ENCODE measurements around the gene PEBP1. TPM values are rescaled to one million over a fixed set of nuclear protein-coding genes. Genes with fewer than 3 reads are reported as not detected.

The PEBP1 gene
- 776 and 855 TPM in 2 replicates for polyA plus RNA-seq (2014; cell fraction: cytosol; rRNA removed)
- 293 and 383 TPM in 2 replicates for polyA plus RNA-seq (2014; cell fraction: nucleus; rRNA removed)

GRCh38 chr12:118135788-118136558 lies at the start of gene PEBP1:
Gene PEBP1, plus strand, starts transcription at chr12:118136124. Its CDS starts 86 bp downstream, at chr12:118136210.
- peak; percentile 92 for DNase-seq (ENCODE audit: low spot score)

DNA sequence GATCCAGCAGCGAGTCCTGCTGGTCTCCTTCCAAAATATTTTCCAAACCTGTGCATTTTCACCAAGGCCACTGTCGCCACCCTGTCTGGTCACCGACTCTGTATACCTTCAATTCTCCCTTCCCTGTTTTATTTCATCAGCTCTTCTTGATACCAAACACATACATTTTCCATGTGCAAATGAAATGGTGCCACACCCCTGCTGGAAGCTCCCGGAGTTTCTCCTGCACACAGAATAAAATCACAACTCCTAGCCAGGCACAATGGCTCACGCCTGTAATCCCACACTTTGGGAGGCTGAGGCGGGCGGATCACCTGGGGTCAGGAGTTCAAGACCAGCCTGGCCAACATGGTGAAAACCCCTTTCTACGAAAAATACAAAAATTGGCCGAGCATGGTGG lies 46.1 kb upstream of the PEBP1 start:
- DNase-seq (ENCODE audit: low spot score) = no peak

DNA sequence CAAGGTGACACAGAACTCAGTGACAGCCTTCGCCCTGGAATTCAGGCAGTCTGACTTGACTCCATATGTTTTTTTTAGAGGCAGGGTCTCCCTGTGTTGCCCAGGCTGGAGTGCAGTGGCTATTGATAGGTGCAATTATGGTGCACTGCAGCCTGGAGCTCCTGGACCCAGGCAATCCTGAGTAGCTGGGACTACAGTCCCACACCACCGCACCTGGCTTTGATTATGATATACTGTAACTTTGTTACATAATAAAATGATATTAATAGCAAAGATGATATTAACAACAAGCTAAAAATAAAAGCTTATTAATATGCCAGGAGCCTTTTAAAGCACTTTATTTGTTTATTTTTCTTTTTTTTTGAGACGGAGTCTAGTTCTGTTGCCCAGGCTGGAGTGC lies 41.9 kb upstream of the PEBP1 start:
- no peak for DNase-seq (ENCODE audit: low spot score)

DNA sequence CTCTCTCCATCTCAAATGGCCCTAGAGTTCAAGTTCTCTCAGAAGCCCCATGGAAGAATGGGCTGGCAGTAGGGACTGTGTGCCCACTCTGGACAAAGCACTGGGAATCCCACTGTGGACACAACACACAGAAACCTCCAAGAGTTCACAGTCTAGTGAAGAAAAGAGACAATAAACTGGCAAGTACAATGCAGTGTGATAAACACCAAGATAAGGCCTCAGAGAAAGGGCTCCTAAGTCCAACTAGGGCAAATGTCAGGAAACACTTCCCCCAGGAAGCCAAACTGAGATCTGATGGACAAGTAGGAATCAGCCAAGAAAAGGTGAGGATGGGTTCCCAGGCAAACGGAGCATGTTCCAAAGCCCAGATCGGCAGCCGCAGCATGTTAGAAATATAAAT lies 37.5 kb upstream of the PEBP1 start:
- no peak for DNase-seq (ENCODE audit: low spot score)

DNA sequence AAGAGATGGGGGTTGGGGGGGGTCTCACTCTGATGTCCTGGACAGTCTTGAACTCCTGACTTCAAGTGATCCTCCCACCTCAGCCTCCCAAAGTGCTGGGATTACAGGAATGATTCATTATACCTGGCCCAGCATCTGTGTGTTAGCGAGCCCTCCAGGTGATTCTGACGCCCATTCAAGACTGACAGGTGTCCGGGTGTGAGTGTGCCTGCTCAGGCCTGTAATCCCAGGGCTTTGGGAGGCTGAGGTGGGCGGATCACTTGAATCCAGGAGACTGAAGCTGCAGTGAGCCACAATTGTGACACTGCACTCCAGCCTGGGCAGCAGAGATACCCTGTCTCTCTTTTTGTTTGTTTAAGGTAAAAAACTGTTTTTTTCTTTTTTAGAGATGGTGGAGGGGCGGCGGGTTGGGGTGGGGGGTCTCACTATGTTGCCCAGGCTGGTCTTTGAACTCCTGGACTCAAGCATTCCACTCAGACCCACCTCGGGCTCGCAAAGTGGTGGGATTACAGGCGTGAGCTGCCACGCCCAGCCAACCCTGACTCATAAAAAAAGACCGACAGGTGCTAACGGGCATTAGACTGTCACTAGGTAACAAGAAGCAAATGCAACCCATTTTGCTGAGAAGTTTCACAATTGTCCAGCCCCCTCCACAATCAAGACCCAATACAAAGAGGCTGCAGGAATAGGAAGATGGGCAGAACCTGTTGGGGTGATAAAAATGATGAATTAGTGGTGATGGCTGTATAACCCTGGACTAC lies 36.8 kb upstream of the PEBP1 start:
- no peak for DNase-seq (ENCODE audit: low spot score)

GRCh38 chr12:118101051-118101450 lies 34.9 kb upstream of the PEBP1 start:
- no peak for DNase-seq (ENCODE audit: low spot score)

- no peak for DNase-seq (ENCODE audit: low spot score)
Observed at GRCh38 chr12:118102070-118102469, 33.9 kb upstream of the PEBP1 start.

GRCh38 chr12:118102609-118103008 lies 33.3 kb upstream of the PEBP1 start:
- DNase-seq (ENCODE audit: low spot score) = no peak

DNA sequence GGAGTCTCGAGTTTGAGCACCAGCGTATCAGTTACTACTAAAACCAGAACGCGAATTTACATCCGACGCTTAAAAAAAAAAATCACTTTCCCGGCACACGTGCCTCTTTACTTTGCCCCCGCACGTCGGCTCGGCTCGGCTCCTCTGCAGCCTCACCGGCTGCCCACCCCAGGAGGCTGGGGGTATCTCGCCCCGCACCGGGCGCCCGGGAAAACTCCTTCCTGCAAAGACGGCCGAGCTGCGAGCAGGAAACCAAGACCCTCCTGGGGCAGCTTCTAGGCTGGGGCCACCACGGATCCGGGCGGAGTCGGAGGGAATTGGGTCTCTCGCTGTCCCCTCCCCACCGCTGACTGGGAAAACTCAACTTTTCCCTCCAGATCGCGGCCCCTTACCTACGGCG lies 32.7 kb upstream of the PEBP1 start:
- DNase-seq (ENCODE audit: low spot score) = no peak

DNA sequence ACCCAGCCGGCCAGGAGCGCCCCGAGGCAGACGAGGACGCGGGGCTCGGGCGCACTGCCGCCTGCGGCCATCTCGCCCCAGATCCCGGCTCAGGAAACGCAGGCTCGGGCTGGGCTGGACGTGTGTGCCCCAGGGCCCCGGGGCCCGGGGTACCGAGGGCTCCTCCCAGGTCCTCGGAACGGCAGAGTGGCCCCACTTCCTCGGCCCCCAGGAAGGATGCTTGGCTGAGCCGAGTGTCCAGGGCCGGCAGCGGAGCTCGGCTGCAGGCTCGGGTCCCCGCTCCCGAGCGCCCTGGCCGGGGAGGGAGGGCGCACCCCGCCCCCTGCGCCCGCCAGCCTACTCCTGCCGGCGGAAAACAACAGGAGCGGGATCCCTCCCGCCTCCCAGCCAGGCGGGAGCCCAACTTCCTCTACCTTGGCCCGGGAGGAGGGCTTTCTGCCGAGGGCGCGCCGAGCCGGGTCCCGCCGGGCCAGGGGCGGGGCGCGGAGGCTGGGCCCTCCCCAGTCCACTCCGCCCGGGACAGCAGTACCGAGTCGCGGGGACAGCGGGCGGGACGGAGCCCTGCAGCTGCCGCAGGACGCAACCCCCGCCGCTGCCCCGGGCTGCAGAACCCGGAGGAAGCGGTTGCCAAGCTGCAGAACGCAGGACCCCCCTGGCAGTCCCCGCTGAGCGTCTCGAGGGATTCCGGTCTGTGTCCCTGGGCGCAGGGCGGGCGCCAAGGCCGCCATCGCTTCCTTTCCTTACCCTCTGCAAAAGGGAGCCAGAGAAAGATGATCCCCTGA lies 32.1 kb upstream of the PEBP1 start, which contains the start of gene VSIG10:
Gene VSIG10 (minus strand): TSS at position 411 of the 782 bp plus-strand sequence. CDS start 340 bp downstream, at position 71.
- DNase-seq (ENCODE audit: low spot score) = peak; percentile 80

DNA sequence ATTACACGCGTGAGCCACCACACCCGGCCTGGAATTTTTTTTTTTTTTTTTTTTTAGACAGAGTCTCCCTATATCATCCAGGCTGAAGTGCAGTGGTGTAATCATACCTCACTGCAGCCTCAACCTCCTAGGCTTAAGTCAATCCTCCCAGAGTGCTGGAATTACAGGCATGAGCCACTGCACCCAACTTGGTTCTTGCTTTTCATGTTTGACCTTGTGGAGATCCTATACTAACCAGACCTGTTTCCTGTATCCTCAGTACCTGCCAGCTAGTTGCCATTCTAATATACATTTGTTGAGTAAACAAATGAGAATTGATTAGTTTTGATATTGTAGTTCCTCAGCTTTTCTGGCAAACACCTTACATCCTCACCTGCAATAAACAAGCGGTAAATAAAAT lies 28.9 kb upstream of the PEBP1 start:
- no peak for DNase-seq (ENCODE audit: low spot score)

DNA sequence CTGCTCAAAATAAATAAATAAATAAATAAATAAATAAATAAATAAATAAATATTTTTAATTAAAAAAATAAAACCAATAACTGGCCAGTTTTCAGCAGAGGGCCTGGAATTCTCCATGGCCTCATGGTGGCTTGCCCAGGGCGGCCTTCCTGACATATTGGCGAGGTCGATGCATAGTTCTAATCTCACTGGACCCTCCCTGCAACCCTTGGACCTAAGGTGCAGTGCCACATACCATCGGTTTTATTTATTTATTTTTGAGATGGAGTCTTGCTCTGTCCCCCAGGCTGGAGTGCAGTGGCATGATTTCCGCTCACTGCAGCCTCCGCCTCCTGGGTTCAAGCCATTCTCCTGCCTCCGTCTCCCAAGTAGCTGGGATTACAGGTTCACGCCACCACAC lies 28.2 kb upstream of the PEBP1 start:
- DNase-seq (ENCODE audit: low spot score) = no peak

- DNase-seq (ENCODE audit: low spot score) = no peak
Observed at GRCh38 chr12:118109088-118109487, 26.8 kb upstream of the PEBP1 start.

DNA sequence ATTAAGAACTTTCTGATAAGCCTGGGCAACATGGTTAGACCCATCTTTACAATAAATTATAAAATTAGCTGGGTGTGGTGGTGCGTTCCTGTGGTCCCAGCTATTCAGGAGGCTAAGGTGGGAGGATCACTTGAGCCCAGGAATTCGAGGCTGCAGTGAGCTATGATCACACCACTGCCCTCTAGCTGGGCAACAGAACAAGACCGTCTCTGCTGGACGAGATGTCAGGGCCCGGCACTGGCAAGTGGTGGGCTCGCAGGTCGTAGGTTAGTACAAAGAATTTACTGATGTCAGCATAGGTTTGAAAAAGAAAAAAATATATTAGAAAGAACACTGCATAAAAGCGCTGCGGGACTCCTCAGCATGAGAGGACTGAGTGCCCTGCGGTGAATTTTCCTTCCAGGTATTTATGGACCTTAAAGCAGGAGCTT lies 16.5 kb upstream of the PEBP1 start:
- no peak for DNase-seq (ENCODE audit: low spot score)

GRCh38 chr12:118120579-118121363 lies 15.2 kb upstream of the PEBP1 start:
- no peak for DNase-seq (ENCODE audit: low spot score)

- DNase-seq (ENCODE audit: low spot score) = no peak
Observed at GRCh38 chr12:118122264-118122663, 13.7 kb upstream of the PEBP1 start.

DNA sequence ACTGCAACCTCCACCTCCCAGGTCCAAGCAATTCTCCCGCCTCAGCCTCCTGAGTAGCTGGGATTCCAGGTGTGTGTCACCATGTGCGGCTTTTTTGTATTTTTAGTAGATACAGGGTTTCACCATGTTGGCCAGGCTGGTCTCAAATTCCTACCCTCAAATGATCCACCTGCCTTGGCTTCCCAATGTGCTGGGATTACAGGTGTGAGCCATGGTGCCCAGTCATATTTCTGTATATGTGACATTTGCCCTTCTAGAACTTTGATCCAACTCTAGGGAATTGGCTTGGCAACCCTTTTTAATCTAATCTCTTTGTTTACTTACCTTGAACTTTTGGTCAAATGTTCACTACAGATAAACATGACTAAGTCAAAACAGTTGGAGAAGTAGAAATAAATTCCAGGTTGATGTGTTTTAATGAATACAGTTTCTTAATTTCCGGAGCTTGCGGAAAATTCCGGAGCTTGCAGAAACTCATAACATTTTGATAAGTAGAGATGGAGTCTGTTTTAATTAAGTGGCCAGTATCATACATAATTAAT lies 11.5 kb upstream of the PEBP1 start:
- DNase-seq (ENCODE audit: low spot score) = no peak

DNA sequence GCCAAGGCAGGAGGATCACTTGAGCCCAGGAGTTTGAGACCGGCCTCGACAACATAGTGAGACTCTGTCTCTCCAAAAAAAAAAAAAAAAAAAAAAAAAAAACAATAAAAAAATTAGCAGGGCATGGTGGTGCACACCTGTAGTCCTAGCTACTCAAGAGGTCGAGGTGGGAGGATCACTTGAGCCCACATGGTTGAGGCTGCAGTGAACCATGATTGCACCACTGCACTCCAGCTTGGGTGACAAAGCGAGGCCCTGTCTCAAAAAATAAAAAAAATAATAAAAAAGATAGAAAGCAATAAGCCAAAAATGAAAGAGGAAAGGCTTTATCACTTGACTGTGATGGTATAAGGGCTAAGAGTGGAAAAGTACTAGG lies 10.2 kb upstream of the PEBP1 start:
- DNase-seq (ENCODE audit: low spot score) = no peak

- DNase-seq (ENCODE audit: low spot score) = no peak
Observed at GRCh38 chr12:118126119-118126757, 9.7 kb upstream of the PEBP1 start.

DNA sequence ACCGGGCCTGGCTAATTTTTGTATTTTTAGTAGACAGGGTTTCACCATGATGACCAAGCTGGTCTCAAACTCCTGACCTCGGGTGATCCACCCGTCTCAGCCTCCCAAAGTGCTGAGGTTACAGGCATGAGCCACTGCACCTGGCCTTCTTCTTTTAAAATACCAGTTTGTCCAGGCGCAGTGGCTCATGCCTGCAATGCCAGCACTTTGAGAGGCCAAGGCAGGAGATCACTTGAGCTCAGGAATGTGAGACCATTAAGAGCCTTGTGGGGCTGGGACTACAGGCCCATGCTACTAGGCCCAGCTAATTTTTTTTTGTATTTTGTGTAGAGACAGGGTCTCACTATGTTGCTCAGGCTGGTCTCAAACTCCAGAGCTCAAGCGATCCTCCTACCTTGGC lies 8.1 kb upstream of the PEBP1 start:
- no peak for DNase-seq (ENCODE audit: low spot score)

Measured in SK-N-DZ (cell line).